Breast epithelium (tissue), 3 donors: ENCODE measurements around the gene SSR2.

ENCODE experiments used
- POLR2A ChIP-seq: fragments of 450-650 bp; IDR thresholded peaks from one replicate; pipeline ENCODE4 v1.6.1; 2016; ENCODE audit warnings: antibody characterized with exemption, mild to moderate bottlenecking, moderate library complexity
- TF ChIP-seq, protein P1 (sequence below), 3 donors: fragments of 450-650 bp; IDR thresholded peaks; one replicate each; pipeline ENCODE4 v1.5.1; 2016 to 2017; ENCODE audit warnings: antibody characterized with exemption in 3 of 3, mild to moderate bottlenecking in 3 of 3, moderate library complexity in 3 of 3

DNA sequence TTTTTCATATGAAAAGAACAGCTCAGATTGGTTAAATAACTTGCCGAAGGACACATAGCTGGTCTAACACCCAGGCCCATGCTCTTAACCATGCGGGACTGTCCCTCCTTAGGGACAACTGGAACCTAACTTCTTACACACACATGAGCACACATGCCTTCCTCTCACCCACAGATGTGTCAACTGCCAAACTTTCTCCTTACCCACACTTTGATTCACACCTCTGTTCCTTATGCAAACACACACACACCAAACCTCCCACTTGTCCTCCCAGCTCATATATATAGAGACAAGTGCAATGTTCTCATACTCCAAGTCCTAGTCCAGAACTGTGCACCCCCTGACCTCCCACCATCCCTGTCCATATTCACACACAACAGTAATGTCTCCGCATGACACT, 44.5 kb upstream of the SSR2 start:
- TF ChIP-seq, protein P1, sequence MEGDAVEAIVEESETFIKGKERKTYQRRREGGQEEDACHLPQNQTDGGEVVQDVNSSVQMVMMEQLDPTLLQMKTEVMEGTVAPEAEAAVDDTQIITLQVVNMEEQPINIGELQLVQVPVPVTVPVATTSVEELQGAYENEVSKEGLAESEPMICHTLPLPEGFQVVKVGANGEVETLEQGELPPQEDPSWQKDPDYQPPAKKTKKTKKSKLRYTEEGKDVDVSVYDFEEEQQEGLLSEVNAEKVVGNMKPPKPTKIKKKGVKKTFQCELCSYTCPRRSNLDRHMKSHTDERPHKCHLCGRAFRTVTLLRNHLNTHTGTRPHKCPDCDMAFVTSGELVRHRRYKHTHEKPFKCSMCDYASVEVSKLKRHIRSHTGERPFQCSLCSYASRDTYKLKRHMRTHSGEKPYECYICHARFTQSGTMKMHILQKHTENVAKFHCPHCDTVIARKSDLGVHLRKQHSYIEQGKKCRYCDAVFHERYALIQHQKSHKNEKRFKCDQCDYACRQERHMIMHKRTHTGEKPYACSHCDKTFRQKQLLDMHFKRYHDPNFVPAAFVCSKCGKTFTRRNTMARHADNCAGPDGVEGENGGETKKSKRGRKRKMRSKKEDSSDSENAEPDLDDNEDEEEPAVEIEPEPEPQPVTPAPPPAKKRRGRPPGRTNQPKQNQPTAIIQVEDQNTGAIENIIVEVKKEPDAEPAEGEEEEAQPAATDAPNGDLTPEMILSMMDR (IDR thresholded peaks at IDR 0.05): no peak
- no peak for TF ChIP-seq POLR2A
